GM19025 (cell line): ENCODE measurements around the gene ZNF384.

Experiments used
- ATAC-seq: cut with Tn5 transposase; IDR thresholded peaks from one replicate; pipeline ENCODE4 v1.9.1; 2021; ENCODE audit warnings: mild to moderate bottlenecking, low read depth, moderate library complexity; ENCODE audit not compliant: unreplicated experiment

The ZNF384 gene

DNA sequence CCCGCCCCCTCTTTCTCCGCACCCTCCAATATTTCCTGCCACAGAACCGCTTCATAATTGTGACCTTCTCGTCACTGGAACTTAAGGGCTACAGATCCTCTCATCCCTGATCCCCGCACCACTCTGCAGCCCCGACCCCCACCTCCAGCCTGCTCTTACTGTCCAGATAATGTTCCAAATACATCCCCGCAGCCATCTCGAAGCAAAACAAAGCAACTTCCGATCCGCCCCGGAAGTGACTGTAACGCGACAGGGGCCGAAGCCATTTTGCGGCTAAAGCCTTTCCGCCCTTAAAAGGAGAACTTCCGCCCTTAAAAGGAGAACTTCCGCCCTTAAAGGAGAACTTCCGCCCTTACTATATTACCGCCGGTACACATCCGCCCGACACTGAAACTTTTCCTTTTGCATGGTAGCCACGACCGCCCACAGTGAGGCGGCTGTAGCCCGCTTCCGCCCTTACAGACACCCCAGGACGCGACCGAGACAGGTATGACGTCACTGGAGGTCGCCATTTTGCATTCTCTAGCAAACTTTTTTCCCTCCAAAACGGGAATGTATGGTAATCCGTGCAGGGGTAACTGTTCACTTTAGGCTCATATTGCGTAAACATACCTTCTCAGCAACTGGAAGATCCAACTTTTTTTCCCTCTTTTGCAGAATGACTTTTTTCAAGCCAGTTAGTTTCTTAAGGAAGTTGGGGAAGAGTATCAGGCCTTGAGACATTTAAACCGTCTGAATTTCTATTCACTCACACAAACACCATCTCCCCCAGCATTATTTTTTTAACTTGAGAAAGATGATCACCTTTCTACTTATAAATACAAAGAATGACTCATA is 26.1 kb downstream of the ZNF384 start, which contains the start of gene ING4:
ING4 (minus strand) TSS at position 214 of the 837 bp plus-strand sequence; CDS start at position 196, 18 bp downstream.
- ATAC-seq, result peak; percentile 98

DNA sequence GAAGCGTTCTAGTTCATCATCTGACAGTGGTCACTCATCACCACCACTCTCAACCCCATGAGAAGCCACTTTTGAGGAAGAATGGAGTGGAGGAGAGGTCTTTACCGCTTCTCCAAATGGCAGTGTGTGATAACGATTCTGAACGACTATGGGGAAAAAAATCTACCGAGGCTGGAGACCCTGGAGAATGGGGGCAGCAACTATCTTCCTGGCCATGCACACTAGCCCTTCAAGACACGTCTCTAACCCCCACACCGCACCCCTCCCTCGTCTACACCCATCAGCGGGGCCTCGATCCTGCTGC is 26.6 kb downstream of the ZNF384 start:
- ATAC-seq, result no peak

DNA sequence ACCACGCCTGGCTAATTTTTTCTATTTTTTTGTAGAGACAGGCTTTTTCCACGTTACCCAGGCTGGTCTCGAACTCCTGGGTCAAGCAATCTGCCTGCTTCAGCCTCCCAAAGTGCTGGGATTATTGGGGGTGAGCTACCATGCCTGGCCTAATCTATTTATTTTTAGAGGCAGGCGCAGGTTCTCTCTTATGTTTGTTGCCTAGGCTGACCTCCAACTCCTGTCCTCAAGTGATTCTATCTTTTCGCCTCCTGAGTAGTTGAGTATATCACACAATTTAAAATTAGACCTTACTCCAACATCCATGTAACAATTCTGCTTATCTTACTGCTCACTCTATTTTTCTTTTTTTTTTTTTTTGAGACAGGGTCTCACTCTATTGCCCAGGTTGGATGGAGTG is 35.2 kb downstream of the ZNF384 start:
- ATAC-seq, result no peak

DNA sequence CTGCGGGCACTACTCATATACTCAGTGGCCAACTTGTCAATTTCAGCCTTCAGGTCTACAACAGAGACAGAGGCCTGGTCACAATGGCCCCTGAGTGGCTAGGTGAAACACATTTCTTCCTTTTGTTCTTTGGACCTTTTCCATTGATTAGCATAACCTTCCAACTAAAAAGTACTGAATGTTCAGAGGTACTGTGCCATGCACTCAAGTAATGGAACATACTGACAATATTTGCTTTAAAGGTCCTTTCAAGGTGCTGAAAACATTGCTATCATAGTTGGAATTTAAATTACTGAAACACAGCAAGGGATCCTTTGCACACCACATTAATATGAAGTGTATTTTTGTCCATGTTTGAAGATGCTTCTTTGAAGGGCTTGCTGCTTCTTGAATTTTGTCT is 35.8 kb downstream of the ZNF384 start:
- no peak for ATAC-seq

DNA sequence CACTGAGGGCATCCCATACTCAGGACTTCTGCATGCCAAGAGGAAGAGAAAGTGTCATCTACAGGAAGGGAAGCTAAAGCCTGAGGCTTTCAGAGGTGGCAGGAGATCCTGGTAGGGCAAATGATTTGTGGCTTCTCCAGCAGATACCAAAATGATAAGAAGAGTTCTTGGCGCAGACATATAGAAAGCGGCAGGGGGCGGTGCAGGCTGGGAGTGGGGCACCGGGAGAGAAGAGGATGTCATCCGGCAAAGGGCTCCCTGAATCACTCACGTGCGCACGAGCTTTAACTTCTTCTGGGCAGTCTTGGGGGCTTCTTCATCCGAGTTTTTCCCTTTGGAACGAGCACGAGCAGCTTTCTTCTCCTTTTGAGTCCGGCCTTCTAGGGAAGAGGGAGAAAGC is 36.8 kb downstream of the ZNF384 start:
- ATAC-seq, result no peak

DNA sequence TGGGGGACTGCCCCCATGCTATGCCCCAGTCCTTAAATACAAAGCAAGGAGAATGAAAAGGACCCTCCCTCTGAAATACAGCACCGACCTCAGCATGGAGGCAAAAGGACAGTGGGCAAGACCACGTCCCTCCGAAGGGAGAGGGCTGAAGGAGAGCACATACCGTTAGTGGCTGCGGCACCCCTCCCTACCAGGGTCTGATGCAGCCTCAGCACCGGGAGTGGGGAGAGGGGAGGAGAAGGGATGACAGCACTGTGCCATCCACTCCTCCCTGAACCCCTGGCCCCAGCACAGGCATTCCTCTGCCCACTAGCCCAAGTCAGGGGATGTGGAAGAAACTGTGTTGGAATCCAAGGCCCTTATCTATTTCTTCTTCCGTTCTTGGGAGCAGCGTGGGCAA is 38.3 kb downstream of the ZNF384 start:
- ATAC-seq, result no peak

DNA sequence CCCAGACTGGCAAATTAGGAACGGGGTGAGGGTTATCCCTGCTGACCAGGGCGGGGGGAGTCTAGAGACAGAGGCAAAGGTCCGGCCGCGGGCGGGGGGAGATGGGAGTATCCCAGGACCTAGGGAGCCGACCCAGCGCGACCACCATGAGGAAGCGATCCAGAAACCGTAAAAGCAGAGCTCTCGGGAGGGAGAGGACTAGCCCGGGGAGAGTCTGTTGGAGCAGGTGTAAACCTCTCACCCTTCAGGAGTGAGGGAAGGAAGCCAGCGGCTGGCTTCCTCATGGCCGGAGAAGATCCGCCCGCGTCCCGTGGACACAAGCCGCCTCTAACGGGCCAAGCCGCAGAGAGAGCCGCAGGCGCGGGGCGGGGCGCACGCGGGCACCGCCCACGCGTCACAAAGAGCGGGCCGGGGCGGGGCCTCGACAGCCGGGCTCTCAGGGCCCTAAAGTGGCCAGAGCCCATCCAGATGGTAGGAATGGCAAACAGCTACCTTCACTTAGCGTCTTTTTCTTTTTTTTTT is 42.0 kb downstream of the ZNF384 start, which contains the start of gene ACRBP:
ACRBP (minus strand) TSS at position 350 of the 522 bp plus-strand sequence; CDS start at position 284, 66 bp downstream.
- no peak for ATAC-seq

DNA sequence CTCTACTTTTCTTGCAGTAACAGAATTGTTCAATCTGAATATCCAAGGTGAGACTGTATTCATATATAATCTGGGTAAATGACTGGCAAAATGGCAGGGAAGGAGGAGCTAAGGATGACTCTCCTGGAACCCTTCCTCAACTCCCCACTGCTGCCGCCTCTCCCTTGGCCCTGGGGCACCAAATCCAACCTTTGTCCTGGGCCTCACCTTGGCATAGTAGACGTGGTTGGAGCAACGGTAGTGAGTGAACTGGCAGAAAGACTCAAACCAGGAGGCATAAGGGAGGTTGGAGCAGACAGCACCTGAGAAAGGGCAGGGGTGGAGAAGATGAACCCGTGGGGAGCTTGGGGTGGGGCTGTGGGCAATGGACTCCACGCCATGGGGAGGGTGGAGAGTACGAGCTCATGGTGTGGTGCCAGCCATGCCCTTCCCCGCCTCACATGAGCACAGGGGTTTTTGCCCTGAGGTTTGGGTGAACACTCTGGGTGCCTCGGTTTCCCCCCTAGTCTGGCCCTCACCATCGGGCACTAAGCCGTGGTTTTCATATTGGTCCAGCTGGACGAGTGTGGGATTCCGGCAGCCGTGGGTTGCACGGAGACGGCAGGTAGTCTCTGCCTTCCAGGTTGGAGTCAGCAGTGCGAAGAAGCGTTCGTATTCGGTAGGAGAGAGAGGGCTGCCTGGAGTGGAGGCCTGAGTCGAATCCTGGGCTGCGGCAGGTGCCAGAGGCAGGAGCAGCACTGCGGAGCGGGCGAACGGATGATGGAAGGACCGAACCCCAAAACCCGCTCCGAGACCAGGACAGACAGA is 42.7 kb downstream of the ZNF384 start:
- no peak for ATAC-seq

DNA sequence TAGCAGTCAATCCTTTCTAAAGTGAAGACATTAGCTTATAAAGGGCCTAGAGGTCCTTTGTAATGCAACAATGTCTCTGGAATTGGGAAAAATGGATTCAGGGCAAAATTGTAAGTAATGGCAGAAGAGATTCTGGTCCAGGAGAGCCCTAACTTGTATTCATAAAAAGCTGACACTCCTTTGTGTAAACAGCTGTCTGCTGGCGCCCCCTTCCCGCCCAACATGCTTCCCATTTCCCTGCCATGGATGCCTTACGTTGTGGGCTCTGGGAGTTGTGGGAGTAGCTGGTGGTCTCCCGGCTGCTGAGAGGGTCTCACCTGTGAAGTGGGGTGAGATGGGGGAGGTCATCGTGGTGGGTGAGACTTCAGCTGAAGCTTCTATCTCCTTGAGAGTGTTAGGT is 44.3 kb downstream of the ZNF384 start:
- ATAC-seq, result no peak

DNA sequence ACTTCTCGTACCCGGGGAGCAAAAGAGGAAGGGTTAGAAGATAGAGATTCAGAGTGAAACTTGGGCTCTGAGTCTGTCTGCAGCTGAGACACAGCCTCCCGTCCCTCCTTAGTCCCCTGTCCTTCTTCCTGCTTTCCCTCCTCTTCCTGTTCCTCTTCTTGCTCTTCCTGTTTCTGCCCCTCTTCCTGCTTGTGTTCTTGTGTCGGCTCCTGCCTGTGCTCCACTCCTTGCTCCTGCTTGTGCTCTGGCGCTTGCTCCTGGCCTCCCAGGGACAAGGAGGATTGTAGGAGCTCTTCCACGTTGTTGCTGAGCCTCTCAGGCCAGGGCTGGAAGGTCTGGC is 44.9 kb downstream of the ZNF384 start:
- ATAC-seq, result no peak

DNA sequence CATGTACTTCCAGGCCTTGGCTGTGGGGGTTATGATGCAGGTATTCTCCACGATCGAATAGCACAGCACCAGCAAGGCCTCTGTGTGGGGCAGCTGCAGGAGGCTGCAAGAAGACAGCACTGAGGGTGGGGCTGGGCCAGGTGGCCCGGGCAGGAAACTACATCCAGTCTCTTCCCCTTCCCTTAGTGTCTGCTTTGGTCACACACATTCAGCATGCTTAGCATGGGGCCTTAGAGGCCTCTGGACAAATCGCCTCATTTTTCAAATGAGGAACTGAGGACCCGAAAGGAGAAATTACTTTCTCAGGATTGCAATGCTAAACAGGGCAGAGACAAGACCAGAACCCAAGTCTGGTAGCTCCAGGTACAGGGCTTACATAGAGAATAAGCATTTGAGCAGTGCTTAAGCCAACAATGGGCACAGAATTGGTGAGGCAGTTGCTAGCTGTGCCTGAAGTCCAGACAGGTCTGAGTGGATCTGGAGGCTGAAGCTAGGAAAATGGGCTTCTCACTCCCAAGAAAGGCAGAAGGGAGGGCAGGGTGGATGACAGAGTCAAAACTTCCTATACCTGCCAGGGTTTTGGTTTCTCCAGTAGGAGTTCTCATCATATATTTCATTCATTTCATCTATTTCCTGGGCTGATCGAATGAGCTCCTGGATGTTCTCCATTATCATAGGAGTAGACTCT is 45.5 kb downstream of the ZNF384 start:
- ATAC-seq, result no peak

DNA sequence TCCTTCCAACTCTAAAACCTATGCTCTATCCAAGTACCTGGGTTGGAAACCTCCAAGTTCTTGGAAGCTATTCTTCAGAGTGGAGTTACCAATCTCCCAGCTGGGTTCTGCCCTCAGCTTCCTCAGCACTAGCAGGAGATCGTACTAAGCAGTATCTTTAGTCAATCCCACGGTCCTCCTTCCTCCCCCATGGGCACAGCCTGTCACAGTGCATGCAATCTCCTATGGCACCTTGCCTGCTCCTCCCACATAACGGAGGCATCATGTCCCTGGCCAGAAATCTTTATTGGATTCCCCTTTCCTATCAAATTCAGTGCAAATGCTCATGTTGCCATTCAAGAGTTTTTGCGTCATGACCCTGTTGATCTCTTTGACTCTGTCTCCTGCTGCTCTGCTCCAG is 48.0 kb downstream of the ZNF384 start:
- no peak for ATAC-seq

DNA sequence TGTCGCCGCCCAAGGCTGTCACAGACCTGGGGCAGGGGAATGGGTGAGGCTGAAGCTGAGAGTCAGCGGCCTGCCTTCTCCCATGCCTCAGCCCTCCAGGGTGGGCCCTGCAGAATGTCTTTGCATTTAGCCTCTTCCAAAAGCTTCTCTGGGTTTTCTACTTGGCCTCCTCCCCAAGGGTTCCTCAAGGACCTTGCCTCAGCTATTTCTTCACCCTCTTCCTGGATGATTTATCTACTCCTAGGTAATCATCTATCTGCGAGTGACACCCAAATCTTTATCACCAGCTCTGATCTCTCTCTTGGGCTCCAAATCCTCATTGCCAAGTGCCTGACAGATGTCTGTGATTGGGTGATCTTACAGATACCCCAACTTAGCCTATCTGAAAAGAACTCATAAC is 48.7 kb downstream of the ZNF384 start:
- no peak for ATAC-seq

DNA sequence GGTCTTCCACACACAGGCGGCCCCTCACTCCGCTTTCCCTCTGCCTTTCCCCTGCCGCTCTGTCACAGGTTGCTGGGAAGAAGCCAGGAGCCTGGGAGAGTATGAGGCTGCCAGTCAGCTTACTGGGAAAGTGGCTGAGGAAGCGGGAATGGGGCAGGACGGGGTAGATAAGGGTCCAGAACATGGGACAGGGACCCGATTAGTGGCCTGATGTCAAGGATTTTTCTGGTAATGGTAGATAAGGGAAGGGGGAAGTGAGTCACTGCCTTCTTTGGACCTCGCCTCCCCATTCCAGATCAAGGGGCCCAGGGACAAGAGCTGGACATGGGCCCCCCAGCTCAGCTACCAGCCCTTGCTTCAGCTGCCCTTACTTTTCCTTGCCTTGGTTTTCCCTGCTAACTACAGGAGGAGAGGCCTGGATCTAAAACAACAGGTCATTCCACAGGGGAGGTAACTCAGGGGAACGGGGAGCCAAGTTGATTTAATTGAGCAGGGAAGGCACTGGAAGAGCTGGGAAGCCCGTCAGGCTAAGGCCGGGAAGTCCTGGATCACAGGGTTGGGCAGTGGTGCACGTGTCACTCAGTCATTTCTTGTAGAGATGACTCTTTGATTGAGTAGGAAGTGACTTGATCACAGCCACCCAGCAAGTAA is 49.9 kb downstream of the ZNF384 start:
- no peak for ATAC-seq

DNA sequence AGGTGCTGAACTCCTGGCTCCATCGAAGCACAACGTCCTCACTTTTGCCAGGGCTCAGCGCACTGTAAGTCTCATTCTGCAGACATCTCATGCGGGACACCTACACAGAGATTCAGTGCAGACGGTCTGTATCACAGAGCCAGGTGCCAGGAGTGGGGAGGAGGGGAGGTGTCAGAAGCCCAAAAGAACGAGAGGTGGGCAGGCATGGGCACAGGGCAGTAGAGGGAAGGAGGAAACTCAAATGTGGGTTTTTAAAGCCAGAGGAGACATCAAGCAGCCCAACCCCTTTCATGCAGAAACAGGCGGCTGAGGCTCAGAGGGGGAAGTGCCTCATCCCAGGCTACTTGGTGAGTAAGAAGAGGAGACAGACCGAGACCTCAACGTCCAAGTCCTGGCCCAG is 50.9 kb downstream of the ZNF384 start:
- ATAC-seq, result no peak

DNA sequence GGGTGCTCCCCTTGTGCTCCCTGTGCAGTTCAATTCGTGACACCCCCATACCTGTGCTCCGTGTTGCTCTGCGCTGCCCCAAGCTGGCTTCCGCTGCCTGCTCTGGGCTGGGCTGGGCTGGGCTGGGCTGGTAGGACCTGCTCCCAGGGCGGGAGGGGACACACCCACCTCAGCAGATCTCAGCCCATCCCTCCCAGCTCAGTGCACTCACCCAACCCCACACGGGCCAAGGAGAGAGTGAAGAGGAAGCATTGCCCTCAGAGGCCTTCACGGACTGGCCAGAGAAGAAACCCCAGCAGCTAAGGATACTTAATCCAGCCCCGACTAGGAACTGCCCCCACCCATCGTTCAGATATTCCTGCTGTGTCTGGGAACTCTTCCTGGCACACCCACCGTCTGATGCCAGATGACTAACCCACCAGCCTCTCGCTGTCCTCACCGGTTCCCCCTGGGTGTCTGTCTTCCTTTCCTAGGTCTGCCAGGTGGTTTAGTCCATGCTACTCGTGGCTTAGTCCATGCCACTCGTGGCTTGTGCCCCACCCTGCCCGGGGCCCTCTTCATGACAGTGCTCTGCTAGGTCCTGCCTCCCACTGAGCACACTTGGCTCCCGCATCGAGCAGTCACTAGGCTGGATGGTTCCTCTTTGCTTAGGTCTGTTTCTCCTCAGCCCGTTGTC is 53.2 kb downstream of the ZNF384 start, which contains the start of gene LPAR5:
LPAR5 (minus strand) TSS at position 104 of the 676 bp plus-strand sequence. CDS start 14,711 bp downstream, outside the sequence.
- ATAC-seq, result no peak

DNA sequence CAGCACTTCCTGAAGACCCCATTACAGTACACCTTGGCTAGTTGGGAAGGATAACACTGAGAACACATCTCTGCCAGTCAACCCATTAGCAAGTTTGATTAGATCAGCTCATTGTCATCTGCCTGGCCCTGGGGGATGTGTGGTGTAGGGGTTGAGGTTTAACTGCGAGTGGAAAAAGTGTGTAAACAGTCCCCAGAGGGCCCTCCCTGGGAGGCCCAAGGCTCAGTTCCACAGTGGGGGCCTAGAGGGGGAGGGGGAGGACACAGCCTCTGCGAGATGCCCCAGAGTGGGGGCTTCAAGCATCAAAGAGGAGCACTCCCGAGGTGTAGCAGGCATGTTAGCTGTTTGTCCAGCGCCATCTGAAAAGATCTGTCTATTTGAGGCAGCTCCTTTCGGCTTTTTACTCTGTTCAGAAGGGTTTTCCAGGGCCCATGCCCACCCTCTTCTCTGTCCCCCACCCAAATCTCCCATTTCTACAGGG is 53.8 kb downstream of the ZNF384 start:
- no peak for ATAC-seq

DNA sequence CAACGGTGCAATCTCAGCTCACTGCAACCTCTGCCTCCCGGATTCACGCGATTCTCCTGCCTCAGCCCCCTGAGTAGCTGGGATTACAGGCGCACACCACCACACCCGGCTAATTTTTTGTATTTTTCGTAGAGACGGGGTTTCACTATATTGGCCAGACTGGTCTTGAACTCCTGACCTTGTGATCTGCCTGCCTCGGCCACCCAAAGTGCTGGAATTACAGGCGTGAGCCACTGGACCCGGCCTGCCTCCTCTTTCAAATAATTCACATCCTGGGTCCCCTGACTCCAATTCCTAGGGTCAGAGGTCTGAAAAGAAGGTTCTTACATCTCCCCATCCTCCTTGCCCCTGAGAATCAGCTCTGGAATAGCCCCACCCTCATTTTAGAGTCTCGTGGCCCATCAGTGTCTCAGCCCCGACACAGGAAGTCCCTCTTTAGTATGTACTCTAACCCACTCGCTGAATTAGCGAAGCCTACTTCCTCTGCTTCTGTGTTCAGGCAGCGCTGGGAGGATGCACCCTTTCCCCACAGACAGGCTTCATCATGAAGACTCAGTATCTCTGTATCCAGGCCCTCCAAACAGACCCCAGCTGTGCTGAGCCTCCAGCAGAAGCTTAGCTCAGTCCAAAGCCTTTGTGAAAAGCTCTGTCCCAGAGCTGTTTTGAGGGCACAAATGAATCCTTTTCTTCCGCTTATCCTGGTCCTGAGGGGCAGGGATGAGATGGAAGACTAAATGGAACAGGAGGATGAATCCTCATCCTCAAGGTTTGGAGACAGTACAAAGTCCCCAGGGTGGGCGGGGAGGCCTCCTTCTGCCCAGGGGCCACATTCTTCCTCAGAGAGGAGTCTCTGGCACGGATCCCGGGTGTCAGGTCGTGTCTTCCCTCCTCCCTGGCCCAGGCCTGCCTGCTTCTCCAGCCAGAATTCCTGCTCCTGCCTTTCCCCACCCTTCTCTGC is 56.9 kb downstream of the ZNF384 start:
- peak; percentile 52 for ATAC-seq

DNA sequence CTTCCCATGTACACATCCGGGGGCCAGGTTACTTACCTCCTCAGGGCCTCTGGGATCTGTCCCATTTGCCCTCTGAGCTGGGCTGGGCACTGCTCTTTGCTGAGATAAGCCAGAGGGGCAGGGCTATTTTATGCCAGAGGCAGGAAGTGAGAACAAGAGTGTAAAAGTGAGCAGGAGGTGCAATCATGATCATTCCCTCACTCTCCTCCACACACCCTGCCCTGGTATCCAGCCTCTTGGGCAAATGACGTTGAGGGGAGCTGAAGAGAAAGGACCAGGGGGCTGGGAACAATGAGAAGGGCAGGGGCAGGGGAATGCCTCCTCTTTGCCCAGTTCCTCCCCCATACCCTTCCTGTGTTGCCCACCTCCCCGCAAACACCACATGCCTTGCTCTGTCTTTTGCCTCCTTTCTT is 57.6 kb downstream of the ZNF384 start:
- no peak for ATAC-seq
